Gastroesophageal sphincter (tissue), 4 donors: ENCODE results near the gene TMEM40. TPM values are rescaled to one million over a fixed set of nuclear protein-coding genes. Genes with fewer than 3 reads are reported as not detected.

ENCODE experiments used
- ATAC-seq: fragments of 150-250 bp; one replicate; pipeline ENCODE4 v1.9.1; 2016; ENCODE audit warnings: mild to moderate bottlenecking, moderate library complexity
- H3K27ac ChIP-seq, 4 donors: fragments of 200-600 bp; sonication (generic) in 3 of 4; 1 replicate in 3 of 4; 2 replicates in 1 of 4; pipeline ENCODE4 v1.5.1; 2016 to 2019
- H3K27me3 ChIP-seq: fragments of 200-600 bp; sonication (generic); one replicate; pipeline ENCODE4 v1.5.1; 2019
- H3K36me3 ChIP-seq, 2 donors: fragments of 200-600 bp; sonication (generic); one replicate each; pipeline ENCODE4 v1.5.1; 2019; ENCODE audit warnings: control low read depth in 1 of 2
- H3K4me1 ChIP-seq, 3 donors: fragments of 200-600 bp; sonication (generic); 1 replicate in 2 of 3; 2 replicates in 1 of 3; pipeline ENCODE4 v1.5.1; 2016 to 2019; ENCODE audit warnings: control low read depth in 2 of 3
- H3K4me3 ChIP-seq, 2 donors: fragments of 200-600 bp; sonication (generic); one replicate each; pipeline ENCODE4 v1.5.1; 2019; ENCODE audit warnings: mild to moderate bottlenecking in 1 of 2, moderate library complexity in 1 of 2
- H3K9me3 ChIP-seq, 3 donors: fragments of 200-600 bp; sonication (generic); one replicate each; pipeline ENCODE4 v1.5.1; 2017 to 2019; ENCODE audit warnings: control low read depth in 2 of 3
- EP300 ChIP-seq: sonication (generic); formaldehyde crosslinking; IDR thresholded peaks from one replicate; pipeline ENCODE4 v1.6.1; 2017; ENCODE audit warnings: antibody characterized with exemption, mild to moderate bottlenecking
- POLR2A ChIP-seq, 2 donors: fragments of 450-650 bp; IDR thresholded peaks; one replicate each; pipeline ENCODE4 v1.6.1; 2017; ENCODE audit warnings: antibody characterized with exemption in 2 of 2, mild to moderate bottlenecking in 2 of 2, moderate library complexity in 1 of 2
- POLR2AphosphoS5 ChIP-seq: sonication (generic); formaldehyde crosslinking; IDR thresholded peaks from one replicate; pipeline ENCODE4 v1.6.1; 2017; ENCODE audit warnings: antibody characterized with exemption
- WGBS, 2 donors: methylation state at CpG; one replicate each; pipeline ENCODE4 v1.1.5; 2018; ENCODE audit warnings: low coverage in 1 of 2; 5-methylcytosine and 5-hydroxymethylcytosine counted together
- total RNA-seq, 4 donors: library from RNA; depleted of rRNA; stranded (reverse); fragments of >200 nt; gene quantifications; one replicate each; pipeline ENCODE4 v1.1.0, GENCODE V29; 2016
- TF ChIP-seq, protein P1 (sequence below), 4 experiments: fragments of 200-600 bp in 2 of 4; fragments of 450-650 bp in 2 of 4; sonication (generic) in 1 of 4; IDR thresholded peaks; one replicate each; pipeline ENCODE4 v1.5.1; 2017 to 2019; ENCODE audit warnings: antibody characterized with exemption in 4 of 4, mild to moderate bottlenecking in 2 of 4, moderate library complexity in 2 of 4

Gene TMEM40
- total RNA-seq, 4 donors from 2014 or later: 3.0 TPM; not detected in 3

DNA sequence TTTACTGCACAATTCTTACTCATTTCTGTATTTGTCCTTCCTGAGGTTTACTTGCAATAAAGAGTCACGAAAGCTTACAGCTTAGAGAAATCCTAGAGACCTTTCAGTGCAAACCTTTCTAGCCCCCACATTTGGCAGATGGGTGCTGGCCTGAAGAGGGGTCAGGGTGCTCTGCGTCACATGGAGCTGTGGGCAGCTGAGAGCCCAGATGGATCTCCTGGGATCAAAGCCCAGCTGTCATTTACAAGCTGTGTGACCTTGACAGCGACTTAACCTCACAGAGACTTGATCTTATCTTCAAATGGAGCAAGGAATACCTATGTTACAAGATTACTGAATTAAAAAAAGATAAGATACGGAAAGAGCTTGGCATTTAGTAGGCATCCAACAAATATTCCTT, 71.1 kb downstream of the TMEM40 start:
- Histone ChIP-seq H3K4me3 (no peak overlapping the region), H3K36me3 (no peaks in the 10 kb centered on the region), H3K4me1 (no peaks in the 10 kb centered on the region), H3K27ac (no peak overlapping the region), H3K9me3 (no peaks in the 10 kb centered on the region), H3K27me3 (no peaks in the 10 kb centered on the region)
- WGBS, 2 donors: 61 to 100% methylated on average over 1 to 3 of the region's 4 CpGs
- ATAC-seq: no peak
- TF ChIP-seq POLR2A (IDR thresholded peaks at IDR 0.05): no peak
- TF ChIP-seq, protein P1, sequence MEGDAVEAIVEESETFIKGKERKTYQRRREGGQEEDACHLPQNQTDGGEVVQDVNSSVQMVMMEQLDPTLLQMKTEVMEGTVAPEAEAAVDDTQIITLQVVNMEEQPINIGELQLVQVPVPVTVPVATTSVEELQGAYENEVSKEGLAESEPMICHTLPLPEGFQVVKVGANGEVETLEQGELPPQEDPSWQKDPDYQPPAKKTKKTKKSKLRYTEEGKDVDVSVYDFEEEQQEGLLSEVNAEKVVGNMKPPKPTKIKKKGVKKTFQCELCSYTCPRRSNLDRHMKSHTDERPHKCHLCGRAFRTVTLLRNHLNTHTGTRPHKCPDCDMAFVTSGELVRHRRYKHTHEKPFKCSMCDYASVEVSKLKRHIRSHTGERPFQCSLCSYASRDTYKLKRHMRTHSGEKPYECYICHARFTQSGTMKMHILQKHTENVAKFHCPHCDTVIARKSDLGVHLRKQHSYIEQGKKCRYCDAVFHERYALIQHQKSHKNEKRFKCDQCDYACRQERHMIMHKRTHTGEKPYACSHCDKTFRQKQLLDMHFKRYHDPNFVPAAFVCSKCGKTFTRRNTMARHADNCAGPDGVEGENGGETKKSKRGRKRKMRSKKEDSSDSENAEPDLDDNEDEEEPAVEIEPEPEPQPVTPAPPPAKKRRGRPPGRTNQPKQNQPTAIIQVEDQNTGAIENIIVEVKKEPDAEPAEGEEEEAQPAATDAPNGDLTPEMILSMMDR (IDR thresholded peaks at IDR 0.05): no peak

DNA sequence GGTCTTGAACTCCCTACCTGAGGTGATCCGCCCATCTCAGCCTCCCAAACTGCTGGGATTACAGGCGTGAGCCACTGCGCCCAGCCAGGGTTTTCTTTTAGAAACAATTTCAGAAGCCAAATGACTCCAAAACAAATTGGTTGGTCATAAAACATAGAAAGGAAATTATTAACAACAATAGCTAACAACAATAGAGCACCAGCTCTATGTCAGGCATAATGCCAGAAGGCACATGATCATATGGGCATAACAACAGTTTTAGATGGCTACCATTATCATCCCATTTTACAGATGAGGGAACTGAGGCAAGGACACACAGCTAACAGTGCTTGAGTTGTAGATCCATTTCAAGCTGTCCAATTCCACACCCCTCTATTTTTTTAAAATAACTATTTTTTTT, 73.0 kb downstream of the TMEM40 start:
- H3K27me3 ChIP-seq: no peaks in the 10 kb centered on the region
- H3K4me3 ChIP-seq: no peak overlapping the region
- H3K9me3 ChIP-seq: no peaks in the 10 kb centered on the region
- TF ChIP-seq, protein P1 (IDR thresholded peaks at IDR 0.05): no peak
- TF ChIP-seq POLR2A (IDR thresholded peaks at IDR 0.05) (no peak), POLR2AphosphoS5 (no peak), EP300 (no peak)
- H3K36me3 ChIP-seq: no peaks in the 10 kb centered on the region
- no peak for ATAC-seq
- H3K4me1 ChIP-seq: no peaks in the 10 kb centered on the region
- H3K27ac ChIP-seq: no peak overlapping the region
- WGBS, 2 donors: 89% methylated on average over 3 of the region's 3 CpGs; no CpG with 5 or more reads in 1 of the 2 donors

Other genes starting within 250 kb of the TMEM40 start
- 1 to 10 TPM in 1 of 4 donors, not detected in 3; 1.3 TPM for gene MKRN2OS, start 213.8 kb downstream of the TMEM40 start, total RNA-seq
- 10 to 100 TPM; 37.0 to 50.4 (median 38.3) TPM for gene MKRN2, start 202.2 kb downstream of the TMEM40 start, total RNA-seq
- gene RAF1, start 95.1 kb downstream of the TMEM40 start, total RNA-seq: 100 to 1,000 TPM; 115 to 146 (median 130) TPM
- 10 to 100 TPM; 11.5 to 29.9 (median 19.4) TPM for gene CAND2, start 37.4 kb upstream of the TMEM40 start, total RNA-seq
- 100 to 1,000 TPM; 679 to 924 (median 775) TPM for gene RPL32, start 82.3 kb upstream of the TMEM40 start, total RNA-seq